ENCODE data around the gene SH3BGRL3.

Gene SH3BGRL3

DNA sequence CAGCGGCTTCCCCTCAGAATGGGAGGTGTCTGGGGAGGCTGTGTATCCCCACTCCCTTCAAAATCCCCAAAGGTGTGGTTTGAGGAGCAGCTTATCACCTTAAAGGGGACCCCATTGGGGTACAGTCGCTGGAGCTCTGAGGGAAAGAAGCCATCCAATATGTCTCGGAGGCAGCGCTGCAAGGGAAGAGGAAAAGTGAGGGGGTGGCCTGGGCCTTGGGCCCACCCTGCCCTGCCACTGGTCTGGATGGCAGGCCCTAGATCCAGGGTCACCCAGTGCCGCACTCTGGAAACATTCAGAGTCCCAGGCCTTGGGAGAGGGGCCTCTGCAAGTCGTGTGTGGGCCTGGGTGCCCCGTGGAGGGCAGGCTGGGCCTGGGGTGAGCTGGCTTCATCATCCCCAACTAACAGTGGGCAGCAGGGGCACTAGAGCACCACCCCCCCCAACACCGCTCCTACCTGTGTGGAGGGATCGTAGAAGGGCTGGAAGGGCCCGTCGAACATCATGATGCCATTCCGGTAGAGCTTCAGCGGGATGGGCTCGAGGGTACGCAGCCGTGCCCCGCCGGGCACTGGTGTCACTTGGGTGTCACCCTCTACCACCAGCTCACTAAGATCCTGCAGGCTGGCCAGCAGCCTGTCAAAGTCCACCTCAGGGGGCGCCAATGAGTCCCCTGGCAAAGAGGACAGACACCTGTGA lies 5.6 kb downstream of the SH3BGRL3 start:
- no peak overlapping the region for H3K27ac ChIP-seq
- H3K9me3 ChIP-seq (ENCODE audit: low read depth, low read length): no peaks in the 10 kb centered on the region
- H3K9ac ChIP-seq (ENCODE audit: insufficient read length): no peak overlapping the region
- TF ChIP-seq FOXP2 (optimal IDR thresholded peaks at IDR 0.05; ENCODE audit: control extremely low read depth, extremely low read length, insufficient read depth) (no peak), EZH2 (IDR thresholded peaks at IDR 0.05) (no peak), POLR2AphosphoS5 (IDR thresholded peaks at IDR 0.05; ENCODE audit: borderline replicate concordance, low read depth, low read length) (no peak)
- no peaks in the 10 kb centered on the region for H3K36me3 ChIP-seq (ENCODE audit: insufficient read depth, low read length)
- no peak overlapping the region for H3K4me3 ChIP-seq
- DNase-seq (ENCODE audit: low read depth, low spot score): no peak

DNA sequence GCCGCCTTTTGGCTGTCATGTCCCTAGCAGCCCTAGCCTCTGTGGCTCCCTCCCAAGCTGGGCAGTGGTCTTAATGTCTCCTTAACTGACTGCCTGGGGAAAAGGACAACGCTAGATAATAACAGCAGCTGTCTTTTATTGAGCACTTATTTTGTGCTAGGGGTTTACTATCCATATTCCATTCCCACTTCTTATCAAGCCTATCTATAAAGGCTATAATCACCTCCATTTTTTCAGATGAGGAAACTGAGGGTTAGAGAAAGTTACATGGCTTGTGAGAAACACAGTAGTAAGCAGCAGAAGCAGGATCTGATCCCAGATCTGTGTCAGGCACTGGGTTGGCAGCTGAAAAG lies 6.2 kb downstream of the SH3BGRL3 start:
- no peak overlapping the region for H3K9ac ChIP-seq (ENCODE audit: insufficient read length)
- H3K27ac ChIP-seq: no peak overlapping the region
- H3K4me3 ChIP-seq: no peak overlapping the region
- DNase-seq (ENCODE audit: low read depth, low spot score): no peak
- no peaks in the 10 kb centered on the region for H3K9me3 ChIP-seq (ENCODE audit: low read depth, low read length)
- TF ChIP-seq EZH2 (IDR thresholded peaks at IDR 0.05) (no peak), FOXP2 (optimal IDR thresholded peaks at IDR 0.05; ENCODE audit: control extremely low read depth, extremely low read length, insufficient read depth) (no peak), POLR2AphosphoS5 (IDR thresholded peaks at IDR 0.05; ENCODE audit: borderline replicate concordance, low read depth, low read length) (no peak)
- H3K36me3 ChIP-seq (ENCODE audit: insufficient read depth, low read length): no peaks in the 10 kb centered on the region

DNA sequence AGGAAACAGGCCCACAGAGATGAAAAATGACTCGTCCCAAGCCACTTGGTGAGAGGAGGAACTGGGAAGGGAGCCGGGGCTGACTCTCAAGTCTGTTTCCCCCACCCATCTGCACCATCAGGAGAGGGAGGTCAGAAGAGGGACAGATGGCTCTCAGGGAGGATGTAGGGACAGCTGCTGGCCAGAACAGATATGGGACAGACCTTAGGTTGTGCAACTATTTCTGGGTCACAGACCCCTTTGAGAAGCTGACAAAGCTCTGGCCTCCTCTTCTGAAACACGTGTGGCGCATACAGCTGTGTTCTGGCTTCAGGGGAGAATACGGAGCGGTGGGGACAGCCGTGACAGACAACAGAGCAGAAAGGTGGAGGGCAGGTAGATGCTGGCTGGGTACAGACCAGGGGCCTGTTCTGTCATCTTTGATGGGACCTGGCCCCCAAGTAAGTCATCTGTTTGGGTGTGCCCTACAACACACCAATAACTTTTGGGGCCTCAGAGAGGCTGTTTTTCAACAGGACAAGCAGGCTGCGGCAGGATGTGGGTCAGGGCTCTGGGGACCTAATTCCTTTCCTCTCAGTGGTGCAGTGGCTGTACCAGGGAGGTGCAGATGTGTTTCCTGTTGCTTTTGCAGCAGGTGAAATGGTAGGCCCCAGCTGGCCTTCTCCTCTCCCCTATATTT lies 7.3 kb downstream of the SH3BGRL3 start:
- DNase-seq (ENCODE audit: low read depth, low spot score): no peak
- no peaks in the 10 kb centered on the region for H3K9me3 ChIP-seq (ENCODE audit: low read depth, low read length)
- H3K9ac ChIP-seq (ENCODE audit: insufficient read length): no peak overlapping the region
- H3K27ac ChIP-seq: no peak overlapping the region
- no peaks in the 10 kb centered on the region for H3K36me3 ChIP-seq (ENCODE audit: insufficient read depth, low read length)
- H3K4me3 ChIP-seq: no peak overlapping the region
- TF ChIP-seq POLR2AphosphoS5 (IDR thresholded peaks at IDR 0.05; ENCODE audit: borderline replicate concordance, low read depth, low read length) (no peak), EZH2 (IDR thresholded peaks at IDR 0.05) (no peak), FOXP2 (optimal IDR thresholded peaks at IDR 0.05; ENCODE audit: control extremely low read depth, extremely low read length, insufficient read depth) (no peak)

DNA sequence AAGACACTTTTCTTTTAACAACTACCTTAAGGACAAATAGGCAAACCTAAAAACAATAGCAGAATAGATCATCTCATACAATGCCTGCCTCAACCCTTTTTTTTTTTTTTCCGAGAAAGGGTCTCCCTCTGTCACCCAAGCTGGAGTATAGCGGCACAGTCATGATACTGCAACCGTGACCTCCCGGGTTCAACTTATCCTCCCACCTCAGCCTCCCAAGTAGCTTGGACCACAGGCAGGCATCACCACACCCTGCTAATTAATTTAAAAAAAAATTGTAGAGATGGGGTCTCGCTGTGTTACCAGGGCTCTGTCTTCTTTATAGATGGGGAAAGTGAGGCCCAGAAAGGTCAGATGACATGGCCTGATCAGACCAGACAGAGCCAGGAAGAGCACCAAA lies 7.9 kb downstream of the SH3BGRL3 start:
- Histone ChIP-seq H3K9ac (ENCODE audit: insufficient read length) (no peak overlapping the region), H3K4me3 (no peak overlapping the region), H3K36me3 (ENCODE audit: insufficient read depth, low read length) (no peaks in the 10 kb centered on the region), H3K9me3 (ENCODE audit: low read depth, low read length) (no peaks in the 10 kb centered on the region), H3K27ac (no peak overlapping the region)
- no peak for TF ChIP-seq FOXP2 (optimal IDR thresholded peaks at IDR 0.05; ENCODE audit: control extremely low read depth, extremely low read length, insufficient read depth)
- TF ChIP-seq EZH2 (IDR thresholded peaks at IDR 0.05): no peak
- TF ChIP-seq POLR2AphosphoS5 (IDR thresholded peaks at IDR 0.05; ENCODE audit: borderline replicate concordance, low read depth, low read length): no peak
- no peak for DNase-seq (ENCODE audit: low read depth, low spot score)

- DNase-seq (ENCODE audit: low read depth, low spot score): no peak
- Histone ChIP-seq H3K27ac (no peak overlapping the region), H3K4me3 (no peak overlapping the region), H3K36me3 (ENCODE audit: insufficient read depth, low read length) (no peaks in the 10 kb centered on the region), H3K9ac (ENCODE audit: insufficient read length) (no peak overlapping the region), H3K9me3 (ENCODE audit: low read depth, low read length) (no peaks in the 10 kb centered on the region)
- TF ChIP-seq FOXP2 (optimal IDR thresholded peaks at IDR 0.05; ENCODE audit: control extremely low read depth, extremely low read length, insufficient read depth): no peak
- TF ChIP-seq EZH2 (IDR thresholded peaks at IDR 0.05): no peak
- no peak for TF ChIP-seq POLR2AphosphoS5 (IDR thresholded peaks at IDR 0.05; ENCODE audit: borderline replicate concordance, low read depth, low read length)
These were observed 8.5 kb downstream of the SH3BGRL3 start for GRCh38 chr1:26288311-26288941.

DNA sequence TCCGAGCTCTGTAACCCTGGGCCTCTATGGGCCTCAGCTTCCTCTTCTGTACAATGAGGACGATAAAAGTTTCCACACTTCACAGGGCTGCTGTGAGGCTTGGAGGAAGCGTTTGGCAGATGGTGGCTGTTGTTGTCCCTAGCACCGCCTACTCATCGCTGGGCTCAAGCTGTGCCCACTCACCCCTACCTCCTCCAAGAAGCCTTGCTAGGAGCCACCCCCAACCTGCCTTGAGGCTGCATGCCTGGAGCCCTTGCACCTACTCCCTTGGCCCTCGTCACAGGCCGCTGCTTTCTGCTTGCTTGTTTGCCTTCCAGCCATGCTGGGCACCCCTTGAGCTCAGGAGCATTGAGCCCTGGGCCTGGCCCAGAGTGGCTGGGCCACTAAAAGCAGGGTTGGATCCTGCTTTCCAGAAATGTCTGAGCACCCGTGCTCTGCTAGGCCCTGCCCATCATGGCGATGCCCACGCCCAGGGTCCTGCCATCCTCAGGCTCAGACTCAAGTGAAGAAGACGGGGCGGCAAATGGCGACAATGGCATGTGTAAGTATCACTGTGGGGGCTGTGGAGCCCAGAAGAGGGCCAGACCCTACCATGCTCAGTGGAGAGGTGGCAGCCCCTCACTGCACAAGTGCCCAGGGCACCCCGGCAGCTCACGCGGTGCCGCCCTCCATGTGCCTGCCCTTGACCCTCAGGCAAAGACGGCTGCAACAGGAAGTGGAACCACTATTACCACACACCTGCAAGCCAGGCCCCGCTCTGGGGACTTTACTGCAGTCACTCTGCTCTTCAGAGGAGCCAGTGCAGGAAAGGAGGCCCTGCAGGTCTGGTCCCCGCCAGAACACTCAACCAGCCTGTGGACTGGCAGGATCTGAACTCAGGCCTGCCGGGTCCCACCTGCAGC lies 9.5 kb downstream of the SH3BGRL3 start:
- no peak for DNase-seq (ENCODE audit: low read depth, low spot score)
- Histone ChIP-seq H3K9me3 (ENCODE audit: low read depth, low read length) (no peaks in the 10 kb centered on the region), H3K36me3 (ENCODE audit: insufficient read depth, low read length) (no peaks in the 10 kb centered on the region), H3K9ac (ENCODE audit: insufficient read length) (no peak overlapping the region), H3K4me3 (no peak overlapping the region), H3K27ac (no peak overlapping the region)
- TF ChIP-seq EZH2 (IDR thresholded peaks at IDR 0.05) (no peak), POLR2AphosphoS5 (IDR thresholded peaks at IDR 0.05; ENCODE audit: borderline replicate concordance, low read depth, low read length) (no peak), FOXP2 (optimal IDR thresholded peaks at IDR 0.05; ENCODE audit: control extremely low read depth, extremely low read length, insufficient read depth) (no peak)

DNA sequence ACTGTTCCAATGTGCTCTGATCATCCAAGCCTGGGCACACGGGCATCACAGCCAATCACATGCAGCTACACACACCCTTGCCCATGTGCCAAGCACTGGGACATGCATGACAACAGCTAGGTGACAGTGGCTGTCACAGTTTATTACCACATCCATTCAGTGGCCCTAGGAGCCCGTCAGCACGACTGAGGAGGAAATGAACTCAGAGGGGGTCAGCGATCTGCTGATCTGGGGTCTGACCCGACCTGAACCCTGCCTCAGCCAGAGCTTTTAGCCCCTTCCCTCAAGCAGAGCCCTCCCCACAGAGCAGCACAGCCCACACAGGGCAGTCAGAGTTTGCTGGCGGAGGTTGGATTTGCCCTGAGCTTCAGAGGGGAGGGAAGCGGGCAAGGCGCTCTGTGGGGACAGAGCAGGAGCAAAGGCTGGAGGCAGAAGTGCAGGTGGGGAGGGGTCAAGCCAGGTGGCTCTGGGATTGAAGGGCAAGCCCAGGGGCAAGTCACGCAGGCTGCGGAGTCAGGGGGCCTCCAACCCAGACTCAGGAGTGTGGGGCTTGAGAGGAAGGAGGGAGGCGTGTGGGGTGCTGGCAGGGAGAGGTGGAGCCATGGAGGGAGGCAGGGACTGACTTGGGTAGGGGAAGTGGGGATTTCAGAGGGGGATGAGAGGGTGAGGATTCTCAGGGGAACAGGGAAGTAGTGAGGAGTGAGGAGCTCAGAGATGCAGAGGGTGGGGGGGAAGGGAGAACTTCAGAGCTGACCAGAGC lies 10.4 kb downstream of the SH3BGRL3 start:
- Histone ChIP-seq H3K4me3 (no peak overlapping the region), H3K9me3 (ENCODE audit: low read depth, low read length) (no peaks in the 10 kb centered on the region), H3K9ac (ENCODE audit: insufficient read length) (no peak overlapping the region), H3K36me3 (ENCODE audit: insufficient read depth, low read length) (no peaks in the 10 kb centered on the region), H3K27ac (no peak overlapping the region)
- DNase-seq (ENCODE audit: low read depth, low spot score): no peak
- no peak for TF ChIP-seq FOXP2 (optimal IDR thresholded peaks at IDR 0.05; ENCODE audit: control extremely low read depth, extremely low read length, insufficient read depth)
- TF ChIP-seq EZH2 (IDR thresholded peaks at IDR 0.05): no peak
- TF ChIP-seq POLR2AphosphoS5 (IDR thresholded peaks at IDR 0.05; ENCODE audit: borderline replicate concordance, low read depth, low read length): no peak

Data from SK-N-MC (cell line).